KMS-11 (cell line): ENCODE results near the gene CTNNA3.
A peak's percentile ranks its signal among the peaks of the same experiment; 100 is the strongest.
"Not testable (repeated sequence)": the region's sequence is repeated elsewhere in the genome, so short reads cannot be mapped to it uniquely, and the experiment has no call there.

Experiments used
- H2AFZ ChIP-seq: fragments of 200-600 bp; sonication (generic); 2 replicates; pipeline ENCODE4 v1.6.1; 2016; ENCODE audit warnings: antibody characterized with exemption, mixed run types, low read depth
- H3K27ac ChIP-seq: fragments of 200-600 bp; sonication (generic); 2 replicates; pipeline ENCODE4 v1.6.1; 2016; ENCODE audit warnings: mild to moderate bottlenecking, mixed run types
- H3K27me3 ChIP-seq: fragments of 200-600 bp; sonication (generic); 2 replicates; pipeline ENCODE4 v1.6.1; 2017; ENCODE audit warnings: mild to moderate bottlenecking, low read depth, mixed run types, moderate library complexity; ENCODE audit not compliant: insufficient read depth
- H3K36me3 ChIP-seq: fragments of 200-600 bp; sonication (generic); 2 replicates; pipeline ENCODE4 v1.6.1; 2017; ENCODE audit warnings: mild to moderate bottlenecking, mixed run types; ENCODE audit not compliant: insufficient read depth
- H3K4me1 ChIP-seq: fragments of 200-600 bp; sonication (generic); 2 replicates; pipeline ENCODE4 v1.6.1; 2016; ENCODE audit warnings: mild to moderate bottlenecking, low read depth, mixed run types; ENCODE audit not compliant: poor library complexity, severe bottlenecking
- H3K4me2 ChIP-seq: fragments of 200-600 bp; sonication (generic); 2 replicates; pipeline ENCODE4 v1.7.0; 2016; ENCODE audit warnings: mild to moderate bottlenecking, mixed run types
- H3K4me3 ChIP-seq: fragments of 200-600 bp; sonication (generic); IDR thresholded peaks from 2 replicates; pipeline ENCODE4 v1.6.1; 2017; ENCODE audit warnings: low read depth, low read length, mixed read lengths; ENCODE audit not compliant: insufficient read depth
- H3K79me2 ChIP-seq: fragments of 200-600 bp; sonication (generic); 2 replicates; pipeline ENCODE4 v1.6.1; 2016; ENCODE audit warnings: low read depth, mixed run types; ENCODE audit not compliant: insufficient read depth
- H3K9ac ChIP-seq: fragments of 200-600 bp; sonication (generic); 2 replicates; pipeline ENCODE4 v1.6.1; 2016; ENCODE audit warnings: mild to moderate bottlenecking, mixed run types
- H4K20me1 ChIP-seq: fragments of 200-600 bp; sonication (generic); 2 replicates; pipeline ENCODE4 v1.6.1; 2016; ENCODE audit warnings: mild to moderate bottlenecking, mixed run types; ENCODE audit not compliant: insufficient read depth
- CTCF ChIP-seq: fragments of 200-600 bp; sonication (generic); conservative IDR thresholded peaks from 2 replicates; pipeline ENCODE4 v1.6.1; 2017; ENCODE audit warnings: low read depth, mild to moderate bottlenecking, antibody characterized with exemption, low read length, moderate library complexity, mixed read lengths

CTNNA3 gene

GRCh38 chr10:67698164-67698563 is 2.2 kb upstream of the CTNNA3 start:
- Histone ChIP-seq H4K20me1 (no peaks in the 10 kb centered on the region), H3K36me3 (no peaks in the 10 kb centered on the region), H3K4me1 (no peaks in the 10 kb centered on the region), H3K4me3 (no peak overlapping the region), H2AFZ (no peak overlapping the region), H3K4me2 (no peak overlapping the region), H3K27ac (no peak overlapping the region), H3K79me2 (no peaks in the 10 kb centered on the region), H3K9ac (no peak overlapping the region), H3K27me3 (no peaks in the 10 kb centered on the region)
- TF ChIP-seq CTCF: no peak

GRCh38 chr10:67697724-67698131 is 1.7 kb upstream of the CTNNA3 start:
- Histone ChIP-seq H3K27ac (no peak overlapping the region), H3K4me1 (no peaks in the 10 kb centered on the region), H3K79me2 (no peaks in the 10 kb centered on the region), H3K27me3 (no peaks in the 10 kb centered on the region), H2AFZ (no peak overlapping the region), H3K9ac (no peak overlapping the region), H3K36me3 (no peaks in the 10 kb centered on the region), H4K20me1 (no peaks in the 10 kb centered on the region), H3K4me2 (no peak overlapping the region), H3K4me3 (no peak overlapping the region)
- TF ChIP-seq CTCF: peak; percentile 77

- no peaks in the 10 kb centered on the region for H3K79me2 ChIP-seq
- no peaks in the 10 kb centered on the region for H3K36me3 ChIP-seq
- no peaks in the 10 kb centered on the region for H3K4me1 ChIP-seq
Observed at GRCh38 chr10:67696679-67697078, 684 bp upstream of the CTNNA3 start.

GRCh38 chr10:67695555-67695954 is 440 bp downstream of the CTNNA3 start:
- H3K27ac ChIP-seq: no peak overlapping the region
- no peaks in the 10 kb centered on the region for H3K79me2 ChIP-seq
- no peak overlapping the region for H3K4me3 ChIP-seq
- no peaks in the 10 kb centered on the region for H3K4me1 ChIP-seq
- no peak overlapping the region for H3K9ac ChIP-seq
- no peaks in the 10 kb centered on the region for H4K20me1 ChIP-seq
- H3K27me3 ChIP-seq: no peaks in the 10 kb centered on the region
- H3K4me2 ChIP-seq: no peak overlapping the region
- no peak overlapping the region for H2AFZ ChIP-seq
- TF ChIP-seq CTCF: no peak
- H3K36me3 ChIP-seq: no peaks in the 10 kb centered on the region

More at GRCh38 chr10:67696679-67697078, 684 bp upstream of the CTNNA3 start:
- no peaks in the 10 kb centered on the region for H3K27me3 ChIP-seq
- H2AFZ ChIP-seq: no peak overlapping the region
- no peak overlapping the region for H3K4me3 ChIP-seq
- no peak overlapping the region for H3K27ac ChIP-seq
- no peak for TF ChIP-seq CTCF
- no peak overlapping the region for H3K4me2 ChIP-seq
- H4K20me1 ChIP-seq: no peaks in the 10 kb centered on the region
- H3K9ac ChIP-seq: no peak overlapping the region

GRCh38 chr10:67691861-67692260 is 4.1 kb downstream of the CTNNA3 start:
- not testable (repeated sequence) for H3K4me1 ChIP-seq, H3K36me3 ChIP-seq, H3K9ac ChIP-seq, H2AFZ ChIP-seq, H3K27ac ChIP-seq, H3K27me3 ChIP-seq, H3K4me3 ChIP-seq, H3K4me2 ChIP-seq, H4K20me1 ChIP-seq, H3K79me2 ChIP-seq

GRCh38 chr10:67690540-67690939 is 5.5 kb downstream of the CTNNA3 start:
- H3K4me3 ChIP-seq, H3K4me1 ChIP-seq, H3K36me3 ChIP-seq, H3K27me3 ChIP-seq, H3K9ac ChIP-seq, H3K79me2 ChIP-seq, H4K20me1 ChIP-seq, H2AFZ ChIP-seq, H3K4me2 ChIP-seq, H3K27ac ChIP-seq: not testable (repeated sequence)

GRCh38 chr10:67684140-67684539 is 11.9 kb downstream of the CTNNA3 start:
- H3K4me2 ChIP-seq, H3K4me1 ChIP-seq, H3K79me2 ChIP-seq, H3K27me3 ChIP-seq, H3K9ac ChIP-seq, H3K36me3 ChIP-seq, H4K20me1 ChIP-seq, H3K27ac ChIP-seq, H2AFZ ChIP-seq, H3K4me3 ChIP-seq: not testable (repeated sequence)
